ENCODE data around the gene TGM1.
"Not testable (repeated sequence)": the region's sequence is repeated elsewhere in the genome, so short reads cannot be mapped to it uniquely, and the experiment has no call there.

TGM1 gene

DNA sequence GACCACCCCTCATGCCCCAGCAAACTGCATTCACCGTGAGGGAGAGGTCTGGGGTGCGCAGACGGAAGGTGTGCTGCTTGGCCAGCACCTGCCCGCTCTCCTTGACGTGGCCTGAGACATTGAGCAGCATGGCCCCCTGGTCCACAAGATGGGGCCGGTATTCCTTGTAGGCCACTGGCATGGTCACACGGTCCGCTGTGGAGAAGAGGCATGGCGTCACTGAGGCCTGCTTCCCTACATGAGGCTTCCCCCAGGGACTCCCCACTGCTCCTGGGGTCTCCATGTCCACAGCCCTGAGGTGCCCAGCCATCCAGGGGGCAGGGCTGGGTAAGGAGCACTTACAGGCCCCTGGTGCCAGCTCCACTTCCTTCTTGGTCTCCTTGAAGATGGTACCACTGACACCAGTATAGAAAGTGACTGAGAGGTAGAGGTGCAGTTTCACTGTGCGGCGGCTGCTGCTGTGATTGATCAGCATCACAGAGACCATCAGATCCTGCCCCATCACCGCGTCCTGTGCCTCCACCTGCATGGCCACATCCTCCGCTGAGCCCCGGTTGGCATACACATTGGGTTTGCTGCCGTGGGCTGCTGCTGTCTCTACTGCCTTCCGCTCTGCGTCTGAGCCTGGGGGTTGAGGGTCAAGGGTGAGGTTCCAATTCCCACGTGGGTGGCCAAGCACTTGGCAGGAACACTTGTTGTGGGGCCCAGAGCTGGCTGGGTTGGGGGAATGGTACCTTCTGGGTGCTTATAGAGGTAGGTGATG lies 8.2 kb downstream of the TGM1 start:
- DNase-seq (ENCODE audit: low spot score) = no peak

DNA sequence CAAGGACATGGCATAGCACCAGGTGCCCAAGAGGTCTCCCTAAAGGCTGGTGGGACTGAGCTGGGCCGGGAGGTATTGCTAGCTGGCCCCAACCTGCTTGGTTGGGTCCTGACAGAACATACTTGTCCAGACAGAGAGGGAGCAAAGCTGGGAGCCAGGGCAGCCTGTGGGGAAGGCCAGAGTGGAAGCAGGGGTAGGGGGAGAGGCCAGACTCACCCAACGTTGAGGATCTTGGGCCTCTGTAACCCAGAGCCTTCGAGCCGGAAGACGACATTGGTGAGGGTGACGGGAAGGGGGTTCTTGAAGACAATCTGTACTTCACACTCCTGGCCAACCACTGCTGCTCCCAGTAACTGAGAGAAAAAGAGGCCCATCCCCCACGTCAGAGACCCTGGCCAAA lies 9.0 kb downstream of the TGM1 start:
- no peak for DNase-seq (ENCODE audit: low spot score)

DNA sequence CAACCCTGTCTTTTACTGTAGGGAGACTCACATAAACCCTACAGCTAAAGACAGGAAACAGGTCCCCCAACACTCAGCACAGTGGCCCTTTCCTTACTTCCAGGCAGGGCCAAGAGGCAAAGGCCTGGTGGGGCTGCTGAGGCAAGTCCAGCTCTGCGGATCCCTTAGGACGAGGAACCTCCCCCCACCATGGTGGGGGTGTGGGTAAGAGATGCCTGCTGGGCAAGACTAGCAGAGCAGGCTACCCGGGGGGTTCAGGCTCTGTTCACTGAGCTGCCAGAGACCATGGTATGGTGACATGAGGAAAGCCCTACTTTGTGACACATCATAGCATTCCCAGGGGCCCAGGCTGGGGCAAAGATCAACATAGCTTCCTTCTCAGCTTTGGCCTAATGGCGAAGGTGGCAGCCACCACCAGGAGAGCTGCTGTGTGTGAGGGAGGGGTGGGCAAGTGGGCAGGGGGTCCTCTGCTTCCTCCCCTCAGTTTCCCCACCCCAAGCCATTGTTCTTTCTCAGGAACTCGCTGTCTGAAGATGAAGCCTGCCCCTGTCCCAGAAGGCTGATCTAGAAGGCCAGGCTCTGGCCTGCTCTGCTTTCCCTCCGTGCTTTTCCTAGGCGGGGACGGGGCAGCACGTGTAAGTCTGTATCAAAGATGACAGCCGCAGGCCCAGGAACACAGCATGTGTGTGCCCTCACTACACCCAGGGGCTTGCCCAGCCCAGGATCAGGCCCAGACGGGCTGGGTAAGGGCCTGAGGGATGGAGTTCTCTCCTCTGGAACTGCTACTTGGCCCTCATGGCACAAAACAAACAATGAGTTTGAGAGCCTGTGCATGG lies 10.5 kb downstream of the TGM1 start:
- no peak for DNase-seq (ENCODE audit: low spot score)

DNA sequence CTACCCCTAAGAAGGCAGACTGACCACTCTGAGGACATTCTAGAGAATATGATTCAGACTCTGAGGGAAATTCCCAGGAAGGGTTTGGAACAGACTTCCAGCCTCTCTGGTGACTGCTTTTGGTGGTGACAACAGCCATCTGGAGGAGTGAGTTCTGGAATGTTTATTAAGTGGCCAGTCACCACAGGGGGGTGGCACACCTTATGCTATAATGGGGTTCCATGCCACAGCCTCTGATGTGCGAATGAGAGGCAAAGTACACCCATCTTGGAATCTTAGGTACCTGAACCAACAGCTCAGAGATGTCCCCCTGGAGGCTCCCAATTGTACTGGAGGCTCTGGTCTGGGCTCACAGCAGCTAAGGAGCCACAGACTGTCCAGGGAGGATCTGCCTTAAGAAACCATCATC lies 11.1 kb downstream of the TGM1 start:
- DNase-seq (ENCODE audit: low spot score) = no peak

DNA sequence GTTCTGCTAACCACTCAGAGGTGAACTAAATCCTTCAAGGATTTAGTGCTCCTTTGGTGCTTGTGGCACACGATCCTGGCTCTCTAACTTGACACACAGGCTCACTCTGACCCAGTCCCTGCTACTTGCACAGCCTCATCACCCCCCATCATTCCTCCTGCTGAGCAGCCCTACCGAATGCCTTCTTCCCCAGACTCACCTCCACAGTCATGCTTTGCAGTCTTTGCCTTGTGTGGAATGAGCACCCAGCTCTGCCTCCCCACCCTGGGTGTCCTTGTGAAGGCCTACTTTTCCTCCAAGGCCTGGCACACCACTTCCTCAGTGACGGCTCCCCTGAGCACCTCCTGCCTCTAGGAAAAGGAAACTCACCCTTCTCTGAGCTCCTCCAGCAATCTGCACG lies 12.6 kb downstream of the TGM1 start:
- DNase-seq (ENCODE audit: low spot score) = no peak

DNA sequence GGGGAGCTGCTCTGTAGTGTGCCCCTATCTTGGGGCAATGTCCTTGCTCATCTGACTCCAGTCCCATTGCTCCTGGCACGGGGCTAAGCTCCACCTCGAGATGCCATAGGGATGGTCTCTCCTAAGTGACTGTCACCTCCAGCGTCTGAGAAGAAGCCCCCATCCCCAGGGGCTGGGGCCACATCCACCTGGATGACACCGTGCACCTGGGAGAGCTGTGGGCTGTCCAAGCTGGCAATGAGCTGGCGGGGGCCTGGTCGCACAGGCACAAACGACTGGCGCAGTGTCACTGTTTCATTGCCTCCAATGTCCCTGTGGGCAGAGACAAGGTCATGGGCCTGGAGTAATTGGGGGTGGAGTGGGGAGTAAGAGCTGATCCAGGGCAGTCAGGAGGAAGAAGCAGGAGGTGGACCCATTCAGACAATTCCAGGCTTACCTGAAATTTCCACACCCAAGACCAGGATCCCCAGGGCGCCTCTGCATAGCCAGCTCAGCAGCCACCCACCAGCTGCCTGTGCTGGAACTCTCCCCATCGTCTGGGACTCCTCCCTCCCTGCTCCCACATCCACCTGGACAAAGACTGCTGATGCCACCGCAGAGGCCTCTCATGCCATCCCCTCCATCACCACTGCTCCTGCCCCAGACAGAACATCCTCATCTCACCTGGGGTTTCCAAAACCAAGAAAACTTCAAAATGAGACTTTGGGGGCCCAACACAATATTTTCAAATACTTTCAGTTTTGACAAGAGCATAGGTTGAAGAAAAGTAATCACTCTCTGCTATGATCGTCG lies 13.6 kb downstream of the TGM1 start:
- DNase-seq (ENCODE audit: low spot score) = no peak

DNA sequence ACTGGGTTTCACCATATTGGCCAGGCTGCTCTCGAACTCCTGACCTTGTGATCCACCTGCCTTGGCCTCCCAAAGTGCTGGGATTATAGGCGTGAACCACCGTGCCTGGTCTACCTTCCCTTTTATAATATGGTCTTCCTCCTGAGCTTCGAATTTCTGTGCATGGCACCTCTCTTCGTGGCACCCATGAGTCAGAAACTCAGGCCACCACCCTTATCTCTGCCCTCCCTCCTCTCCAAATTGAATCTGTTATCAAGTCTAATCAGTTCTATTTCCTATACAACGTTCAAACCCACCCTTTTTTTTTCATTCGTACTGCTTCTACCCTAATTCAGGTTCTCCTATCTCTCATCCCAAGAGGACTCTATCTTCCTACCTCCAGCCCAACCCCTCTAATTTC lies 15.6 kb downstream of the TGM1 start:
- no peak for DNase-seq (ENCODE audit: low spot score)

DNA sequence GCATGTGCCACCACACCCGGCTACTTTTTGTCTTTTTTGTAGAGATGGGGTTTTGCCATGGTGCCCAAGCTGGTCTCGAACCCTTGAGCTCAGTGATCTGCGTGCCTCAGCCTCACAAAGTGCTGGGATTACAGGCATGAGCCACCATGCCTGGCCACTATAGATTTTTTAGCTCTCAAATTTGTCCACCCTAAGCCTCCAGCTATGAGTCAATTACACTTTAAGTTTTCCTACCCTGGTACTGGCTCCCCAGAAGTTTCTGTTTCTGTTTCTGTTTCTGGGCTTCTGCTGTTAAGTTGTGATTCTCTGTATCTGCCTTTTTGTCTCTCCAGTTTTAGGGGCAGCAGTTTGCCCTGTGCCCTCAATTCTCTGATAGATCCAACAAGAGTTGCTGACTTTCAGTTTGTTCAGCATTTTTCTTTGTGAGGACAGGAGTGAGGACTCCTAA lies 16.2 kb downstream of the TGM1 start:
- no peak for DNase-seq (ENCODE audit: low spot score)

DNA sequence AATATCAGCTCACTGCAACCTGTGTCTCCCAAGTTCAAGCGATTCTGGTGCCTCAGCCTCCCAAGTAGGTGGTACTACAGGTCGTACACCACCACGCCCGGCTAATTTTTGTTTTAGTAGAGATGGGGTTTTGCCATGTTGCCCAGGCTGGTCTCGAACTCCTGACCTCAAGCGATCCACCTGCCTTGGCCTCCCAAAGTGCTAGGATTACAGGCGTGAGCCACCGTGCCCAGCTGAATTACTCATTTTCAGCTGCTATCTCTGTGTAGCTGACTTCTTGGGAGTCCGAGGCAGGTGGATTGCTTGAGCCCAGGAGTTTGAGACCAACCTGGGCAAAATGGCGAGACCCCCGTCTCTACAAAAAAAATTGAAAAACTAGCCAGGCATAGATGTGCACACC lies 17.6 kb downstream of the TGM1 start:
- DNase-seq (ENCODE audit: low spot score) = not testable (repeated sequence)

DNA sequence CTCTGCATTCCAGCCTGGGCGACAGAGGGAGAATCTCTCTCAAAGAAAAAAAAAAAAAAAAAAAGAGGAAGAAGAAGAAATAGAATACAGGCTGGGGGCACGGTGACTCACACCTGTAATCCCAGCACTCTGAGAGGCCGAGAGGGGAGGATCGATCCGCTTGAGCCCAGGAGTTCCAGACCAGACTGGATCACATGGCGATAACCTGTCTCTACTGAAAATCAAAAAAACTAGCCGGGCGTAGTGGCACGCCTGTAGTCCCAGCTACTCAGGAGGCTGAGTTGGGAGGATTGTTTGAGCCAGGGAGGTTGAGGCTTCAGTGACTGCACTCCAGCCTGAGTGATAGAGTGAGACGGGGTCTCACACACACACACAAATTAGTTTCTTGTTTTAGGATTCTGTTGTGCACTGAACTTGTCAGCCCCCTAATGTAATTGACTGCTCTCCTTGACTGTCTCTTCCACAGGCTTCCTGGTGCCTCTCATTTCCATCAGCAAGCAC lies 19.6 kb downstream of the TGM1 start:
- DNase-seq (ENCODE audit: low spot score) = peak; percentile 17

DNA sequence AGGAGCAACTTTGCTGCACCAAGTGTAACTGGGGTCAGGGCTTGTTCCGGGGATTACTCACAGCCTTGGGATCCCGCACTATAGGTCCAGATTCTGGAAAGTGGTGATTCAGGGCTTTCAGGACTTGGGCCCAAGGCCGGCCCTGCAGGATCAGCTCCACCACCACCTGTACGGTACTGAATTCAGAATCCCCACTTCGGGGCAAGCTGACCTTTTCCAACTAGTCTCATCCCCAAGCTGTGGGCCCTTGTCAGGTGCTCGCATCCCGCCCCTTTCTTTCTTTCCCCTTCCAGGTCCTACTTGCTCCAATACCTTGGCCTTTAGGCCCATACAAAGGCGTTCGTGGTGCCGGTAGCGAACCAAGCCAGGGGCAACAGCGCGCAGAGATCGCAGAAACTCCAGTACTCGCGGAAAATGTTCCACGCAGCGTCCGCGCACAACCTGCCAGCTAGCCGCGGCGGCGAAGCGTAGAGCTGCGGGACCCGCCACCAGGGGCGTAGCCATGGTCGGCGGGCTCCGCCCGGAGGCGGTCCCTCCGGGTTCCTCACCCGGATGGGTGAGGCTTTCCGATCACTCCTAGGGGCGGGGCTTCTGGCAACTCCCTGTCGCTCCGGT lies 21.0 kb downstream of the TGM1 start:
- DNase-seq (ENCODE audit: low spot score) = peak; percentile 93

DNA sequence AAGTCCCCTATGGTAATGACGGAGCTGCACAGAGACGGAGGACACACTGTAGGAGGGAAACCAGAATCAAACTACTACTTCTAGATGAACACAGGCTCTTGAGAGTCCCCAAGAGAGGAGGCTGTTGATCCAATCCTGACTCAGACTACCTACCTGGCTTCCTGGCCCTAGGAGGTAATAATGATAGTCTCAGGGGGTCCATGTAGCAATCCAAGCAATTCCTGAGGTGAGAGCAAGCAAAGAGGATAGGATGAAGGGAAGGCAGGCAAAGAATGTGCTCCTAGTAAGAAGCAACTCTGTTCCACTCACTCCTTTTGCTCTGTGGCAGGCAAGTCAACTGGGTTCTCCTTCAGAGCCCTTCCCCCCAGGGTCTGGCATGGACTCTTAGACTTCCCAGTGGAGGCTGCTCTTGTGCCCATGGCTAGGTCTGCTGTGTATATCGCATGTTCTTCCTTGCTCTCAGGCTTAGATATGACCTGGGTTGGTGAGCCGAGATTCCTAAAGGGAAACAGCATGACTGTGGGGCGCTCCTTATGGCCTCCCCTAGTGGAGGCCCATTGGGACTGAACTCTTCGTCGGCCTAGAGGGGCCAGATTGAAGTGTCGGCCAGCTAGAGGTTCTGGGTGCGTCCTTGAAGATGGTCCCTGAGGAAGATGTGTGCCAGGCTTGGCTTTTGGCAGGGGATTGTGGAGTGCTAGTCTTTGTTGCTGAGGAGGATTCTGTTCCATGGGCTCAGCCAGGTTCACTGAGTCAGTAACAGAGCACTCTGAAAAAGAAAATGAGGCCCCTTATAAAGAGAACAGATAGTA lies 22.7 kb downstream of the TGM1 start:
- DNase-seq (ENCODE audit: low spot score) = no peak

DNA sequence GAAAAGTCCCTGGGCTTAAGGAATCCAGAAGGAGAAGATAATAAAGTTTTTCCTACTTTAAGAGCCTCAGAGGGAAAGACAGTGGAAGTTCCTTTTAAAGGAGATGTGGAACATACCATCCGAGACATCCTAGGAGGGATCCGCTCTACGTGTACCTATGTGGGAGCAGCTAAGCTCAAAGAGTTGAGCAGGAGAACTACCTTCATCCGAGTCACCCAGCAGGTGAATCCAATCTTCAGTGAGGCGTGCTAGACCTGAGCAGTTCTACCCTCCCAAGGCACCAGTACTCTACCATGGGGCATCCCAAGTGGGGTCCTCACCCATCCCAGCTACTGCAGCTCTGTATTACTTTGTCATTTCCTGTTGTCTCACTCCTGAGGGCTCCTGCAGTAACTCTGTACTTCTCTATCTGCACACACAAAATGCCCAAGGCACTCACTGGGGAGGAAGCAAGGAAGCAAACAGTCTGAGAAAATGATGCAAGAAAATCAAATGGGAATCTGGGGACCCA lies 24.4 kb downstream of the TGM1 start:
- no peak for DNase-seq (ENCODE audit: low spot score)

DNA sequence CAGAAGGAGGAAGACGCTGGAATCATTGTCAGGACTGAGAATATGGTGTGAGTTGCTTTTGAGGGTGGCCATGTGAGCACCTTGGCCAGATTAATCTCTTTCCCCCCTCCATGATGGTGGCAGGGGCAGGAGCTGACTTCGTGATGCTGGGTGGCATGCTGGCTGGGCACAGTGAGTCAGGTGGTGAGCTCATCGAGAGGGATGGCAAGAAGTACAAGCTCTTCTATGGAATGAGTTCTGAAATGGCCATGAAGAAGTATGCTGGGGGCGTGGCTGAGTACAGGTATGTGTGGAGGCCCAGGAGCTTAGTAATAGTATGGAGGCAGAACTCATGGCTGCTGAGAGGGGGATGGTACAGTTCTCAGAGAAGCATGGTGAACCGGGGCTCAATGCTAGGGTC lies 24.9 kb downstream of the TGM1 start:
- DNase-seq (ENCODE audit: low spot score) = peak; percentile 26

DNA sequence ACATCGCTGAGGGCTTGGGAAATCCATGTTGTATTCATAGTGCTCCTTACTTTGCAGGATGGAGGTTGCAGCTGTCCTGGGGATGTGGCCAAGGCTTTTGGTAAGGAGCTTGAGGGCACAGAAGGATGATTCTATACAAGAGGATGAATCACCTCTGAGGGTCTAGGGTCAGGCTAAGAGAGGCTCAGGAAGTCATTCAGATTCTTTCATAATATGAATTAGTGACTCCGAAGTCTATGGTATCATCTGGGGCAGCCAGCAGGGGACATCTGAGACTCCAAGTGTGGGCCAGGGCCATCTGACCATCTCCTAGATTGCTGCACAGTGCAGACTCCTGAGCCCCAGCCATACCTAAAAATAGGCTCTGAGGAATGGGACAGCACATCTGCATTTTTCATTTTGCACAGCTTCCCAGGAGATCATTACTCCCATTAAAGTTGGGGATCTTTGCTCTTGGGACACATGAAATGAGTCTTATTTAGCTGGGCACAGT lies 25.5 kb downstream of the TGM1 start:
- no peak for DNase-seq (ENCODE audit: low spot score)

DNA sequence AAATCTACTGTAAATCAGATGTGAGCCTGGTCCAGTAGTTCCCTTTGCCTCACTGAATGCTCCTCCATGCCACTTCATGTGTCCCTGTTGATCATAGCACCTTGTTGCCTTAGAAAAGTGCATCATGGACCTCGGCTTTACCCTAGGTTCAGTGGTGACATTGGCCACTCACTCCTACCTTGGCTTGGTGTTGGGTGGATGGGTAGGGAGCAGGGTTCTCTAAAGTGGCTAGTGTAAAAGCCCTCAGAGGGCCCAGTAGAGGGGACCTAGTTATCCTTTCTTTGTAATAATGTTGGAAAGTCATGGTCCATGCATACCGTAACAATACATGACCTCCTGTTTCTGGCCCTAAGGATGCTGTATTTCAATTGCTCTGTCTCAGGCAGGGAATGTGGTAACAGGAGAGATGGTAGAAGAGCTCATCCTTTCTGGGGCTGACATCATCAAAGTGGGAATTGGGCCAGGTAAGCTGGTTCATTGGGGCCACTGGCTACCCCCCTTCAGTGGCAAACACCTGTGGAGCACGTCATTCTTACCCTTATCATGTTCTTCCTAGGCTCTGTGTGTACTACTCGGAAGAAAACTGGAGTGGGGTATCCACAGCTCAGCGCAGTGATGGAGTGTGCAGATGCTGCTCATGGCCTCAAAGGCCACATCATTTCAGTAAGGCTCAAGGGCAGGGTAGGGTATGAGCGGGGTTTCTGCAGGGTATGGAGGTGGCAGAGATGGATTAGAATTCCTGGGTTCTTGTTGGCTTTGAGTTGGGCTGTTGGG lies 26.1 kb downstream of the TGM1 start:
- no peak for DNase-seq (ENCODE audit: low spot score)

DNA sequence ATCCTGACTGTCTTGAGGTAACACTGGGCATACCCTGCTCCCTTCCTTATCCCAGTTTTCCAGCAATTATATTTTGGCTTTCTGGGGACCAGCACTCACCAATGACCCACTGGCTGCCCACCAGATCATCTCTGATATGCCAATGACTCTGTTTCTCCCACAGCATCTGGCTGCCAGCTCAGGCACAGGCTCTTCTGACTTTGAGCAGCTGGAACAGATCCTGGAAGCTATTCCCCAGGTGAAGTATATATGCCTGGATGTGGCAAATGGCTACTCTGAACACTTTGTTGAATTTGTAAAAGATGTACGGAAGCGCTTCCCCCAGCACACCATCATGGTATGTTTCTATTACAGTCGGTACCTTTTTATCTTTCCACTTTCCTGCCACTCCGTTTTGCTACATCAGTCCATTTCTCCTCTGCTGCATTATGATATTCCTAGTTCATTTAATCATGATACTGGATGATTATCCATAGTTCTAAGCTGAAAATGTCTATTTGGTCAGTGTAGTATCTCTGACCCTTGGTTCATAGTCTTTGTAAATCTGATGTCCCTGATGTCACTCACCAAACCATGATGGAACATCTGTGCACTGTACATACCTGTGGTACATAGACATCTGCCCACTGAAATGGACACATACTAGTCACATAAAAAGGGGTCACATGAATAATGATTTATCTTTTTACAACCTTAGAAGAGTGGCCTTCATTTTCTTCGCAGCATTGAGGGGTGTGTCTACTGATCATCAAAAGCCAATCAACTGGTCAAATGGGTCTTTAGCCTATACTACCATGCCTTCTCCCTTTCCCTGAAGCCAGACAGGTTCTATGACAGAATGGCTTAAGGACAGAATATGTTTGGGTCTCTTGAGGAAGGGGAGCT lies 26.9 kb downstream of the TGM1 start:
- DNase-seq (ENCODE audit: low spot score) = no peak

DNA sequence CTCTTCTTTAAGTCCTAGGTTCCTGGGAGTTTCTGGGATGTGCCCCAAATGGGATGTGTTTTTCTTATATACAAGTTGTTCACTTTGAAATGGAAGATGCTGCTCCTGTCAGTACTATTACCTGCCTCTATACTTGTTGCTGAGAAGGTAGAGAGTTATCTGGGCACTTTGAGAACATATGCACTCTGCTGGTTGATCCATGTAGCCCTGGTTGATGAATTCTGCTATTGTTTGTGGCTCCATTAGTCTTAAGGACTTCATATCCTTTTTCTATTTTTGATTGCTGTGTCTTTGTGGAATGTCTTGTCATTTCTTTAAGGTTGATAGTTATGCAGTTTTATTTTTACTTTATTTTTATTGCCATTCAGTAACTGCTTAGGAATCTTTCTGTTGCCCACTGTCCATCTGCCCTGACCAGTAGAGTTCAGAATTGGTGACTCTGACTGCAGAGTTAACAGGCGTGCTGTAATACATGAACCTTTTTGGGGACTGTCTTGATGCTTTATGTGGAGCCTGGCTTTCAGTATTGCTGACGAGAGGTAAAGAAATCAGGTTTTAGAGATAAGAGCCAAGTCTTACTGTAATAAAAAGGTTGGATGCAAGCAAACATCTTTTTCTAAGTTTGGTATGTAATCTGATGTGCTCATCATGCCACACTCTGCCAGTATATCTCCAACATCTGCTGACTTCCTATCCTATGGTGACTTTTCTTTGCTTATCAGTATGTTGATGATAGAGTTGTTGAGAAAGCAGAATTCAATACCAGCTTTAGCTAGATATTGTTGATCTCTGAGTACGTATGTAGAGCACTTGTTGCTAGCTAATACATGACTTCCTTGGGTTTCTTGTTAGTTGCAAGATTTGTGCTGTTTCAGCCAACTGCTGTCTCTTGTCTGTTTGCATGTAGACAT lies 28.6 kb downstream of the TGM1 start:
- DNase-seq (ENCODE audit: low spot score) = no peak

All from SW480 (cell line).